Omental fat pad (tissue), 4 donors: Measurements from ENCODE around the gene MTMR12. TPM values are rescaled to one million over a fixed set of nuclear protein-coding genes. Genes with fewer than 3 reads are reported as not detected.

Source experiments
- ATAC-seq: fragments of 150-250 bp; one replicate; pipeline ENCODE4 v1.9.1; 2016; ENCODE audit warnings: mild to moderate bottlenecking, moderate library complexity; ENCODE audit not compliant: low FRiP score
- DNase-seq: peaks from one replicate; pipeline ENCODE4 v3.0.0-alpha.2; 2019; ENCODE audit warnings: low spot score
- CTCF ChIP-seq, 3 donors: fragments of 450-650 bp; IDR thresholded peaks; one replicate each; pipeline ENCODE4 v1.5.1; 2016 to 2017; ENCODE audit warnings: antibody characterized with exemption in 3 of 3, mild to moderate bottlenecking in 3 of 3, moderate library complexity in 2 of 3
- total RNA-seq, 4 donors: library from RNA; depleted of rRNA; stranded (reverse); fragments of >200 nt; gene quantifications; one replicate each; pipeline ENCODE4 v1.1.0, GENCODE V29; 2016

Gene MTMR12
- total RNA-seq, 4 donors from 2014 or later: 34.2 to 79.5 (median 57.4) TPM

- DNase-seq (no peak), ATAC-seq (peak; percentile 46)
- no peak for TF ChIP-seq CTCF (IDR thresholded peaks at IDR 0.05)
Measured at GRCh38 chr5:32202394-32202793, 110.3 kb downstream of the MTMR12 start.

- ATAC-seq: peak; percentile 69
- DNase-seq: no peak
- TF ChIP-seq CTCF (IDR thresholded peaks at IDR 0.05): no peak
Measured at GRCh38 chr5:32201122-32201753, 111.5 kb downstream of the MTMR12 start.

- DNase-seq: no peak
- no peak for TF ChIP-seq CTCF (IDR thresholded peaks at IDR 0.05)
- no peak for ATAC-seq
Measured at GRCh38 chr5:32197032-32197431, 115.7 kb downstream of the MTMR12 start.

GRCh38 chr5:32195265-32195664 lies 117.5 kb downstream of the MTMR12 start:
- no peak for TF ChIP-seq CTCF (IDR thresholded peaks at IDR 0.05)
- ATAC-seq: no peak
- no peak for DNase-seq

- no peak for ATAC-seq
- peak; percentile 58 for DNase-seq
- TF ChIP-seq CTCF (IDR thresholded peaks at IDR 0.05): no peak
Measured at GRCh38 chr5:32193591-32193990, 119.1 kb downstream of the MTMR12 start.

- TF ChIP-seq CTCF (IDR thresholded peaks at IDR 0.05): no peak
- no peak for DNase-seq
- ATAC-seq: no peak
Measured at GRCh38 chr5:32190095-32190494, 122.6 kb downstream of the MTMR12 start.

GRCh38 chr5:32187675-32188074 lies 125.1 kb downstream of the MTMR12 start:
- TF ChIP-seq CTCF (IDR thresholded peaks at IDR 0.05): no peak
- ATAC-seq (no peak), DNase-seq (no peak)
